Forelimb muscle (tissue), 1 donor: Measurements from ENCODE around the gene DNM1. TPM values are rescaled to one million over a fixed set of nuclear protein-coding genes. Genes with fewer than 3 reads are reported as not detected.
"Not testable (repeated sequence)": the region's sequence is repeated elsewhere in the genome, so short reads cannot be mapped to it uniquely, and the experiment has no call there.

Source experiments
- DNase-seq: peaks from one replicate; pipeline ENCODE4 v3.0.0-alpha.2; 2013; ENCODE audit warnings: low read depth
- polyA plus RNA-seq: library from polyadenylated mRNA; unstranded; fragments of 120-200 nt; gene quantifications from one replicate; pipeline ENCODE4 v1.2.1, GENCODE V29; 2013; ENCODE audit not compliant: insufficient read length

DNM1 gene
- polyA plus RNA-seq, 1 donor: 53.3 TPM

DNA sequence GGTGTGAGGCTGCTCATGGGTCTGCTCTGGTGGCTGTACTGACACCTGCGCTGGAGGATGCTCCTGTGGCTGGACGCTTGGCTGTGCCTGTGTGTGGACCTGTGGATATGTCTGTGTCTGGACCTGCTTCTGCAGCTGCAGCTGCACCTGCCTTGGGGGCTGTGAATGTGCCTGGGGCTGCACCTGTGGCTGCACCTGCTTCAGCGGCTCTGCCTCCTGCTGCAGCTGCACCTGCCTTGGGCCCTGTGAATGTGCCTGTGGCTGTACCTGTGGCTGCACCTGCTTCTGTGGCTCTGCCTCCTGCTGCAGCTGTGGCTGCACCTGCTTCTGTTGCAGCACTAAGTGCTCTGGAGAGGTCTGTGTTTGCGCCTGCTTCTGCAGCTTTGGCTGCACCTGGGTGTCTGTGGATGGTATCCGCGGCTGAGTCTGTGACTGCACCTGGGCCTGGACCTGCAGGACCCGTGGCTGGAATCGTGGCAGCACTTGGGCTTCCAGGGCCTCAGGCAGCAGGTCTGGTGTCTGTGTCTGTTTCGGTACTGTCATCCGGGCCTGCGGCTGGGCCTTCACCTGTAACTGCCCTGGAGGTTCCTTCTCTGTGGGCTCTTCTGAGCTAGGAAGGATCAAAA is 24.3 kb upstream of the DNM1 start:
- DNase-seq: no peak

DNA sequence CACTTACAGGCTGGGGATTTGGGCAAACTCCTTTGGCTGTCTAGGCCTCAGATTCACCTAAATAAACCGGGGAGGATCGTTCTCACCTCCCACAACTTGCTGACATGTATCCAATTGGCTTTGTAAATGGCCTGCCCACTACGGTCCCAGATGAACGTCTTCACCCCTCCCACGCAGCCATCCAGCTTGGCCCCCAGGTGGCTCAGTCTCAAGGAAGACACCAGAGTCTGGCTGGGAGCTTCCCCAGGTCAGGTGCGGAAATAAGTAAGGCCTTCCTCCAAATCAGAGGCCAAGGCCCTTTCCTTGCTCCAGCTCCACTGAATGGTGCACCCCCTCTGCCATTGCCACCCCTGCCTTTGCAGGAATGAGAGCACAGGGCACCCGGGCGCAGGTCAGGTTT is 23.2 kb upstream of the DNM1 start:
- DNase-seq: no peak

DNA sequence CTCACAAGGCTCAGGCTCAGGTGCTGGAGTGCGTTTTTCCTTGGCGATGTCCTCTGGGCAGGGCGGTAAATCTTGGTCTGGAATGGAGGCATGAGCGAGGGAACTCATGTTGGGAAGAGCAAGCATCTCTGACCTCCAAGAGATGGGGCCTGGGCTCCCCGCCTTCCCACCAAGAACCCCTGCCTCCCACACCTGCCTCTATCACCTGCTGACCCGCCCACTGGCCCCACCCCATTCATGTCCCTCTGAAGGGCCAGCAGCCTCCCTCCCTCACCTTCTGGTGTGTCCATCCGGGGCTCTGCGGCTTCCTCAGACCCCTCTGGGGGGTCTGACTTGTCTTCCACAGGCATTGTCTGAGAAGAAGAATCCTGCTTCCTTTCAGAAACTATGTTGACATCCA is 22.7 kb upstream of the DNM1 start:
- DNase-seq: no peak

DNA sequence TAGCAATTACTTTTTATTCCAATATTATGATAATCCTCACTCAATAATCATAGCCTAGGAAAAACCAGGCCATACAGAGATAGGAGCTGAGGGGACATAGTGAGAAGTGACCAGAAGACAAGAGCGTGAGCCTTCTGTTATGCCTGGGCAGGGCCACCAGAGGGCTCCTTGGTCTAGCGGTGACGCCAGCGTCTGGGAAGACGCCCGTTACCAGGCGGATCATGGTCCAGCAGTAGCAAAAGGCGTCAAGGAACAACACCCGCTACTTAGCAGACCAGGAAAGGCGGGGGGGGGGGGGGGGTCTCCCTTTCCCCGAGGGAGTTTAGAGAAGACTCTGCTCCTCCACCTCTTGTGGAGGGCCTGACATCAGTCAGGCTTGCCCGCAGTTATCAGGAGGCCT is 21.7 kb upstream of the DNM1 start:
- DNase-seq: not testable (repeated sequence)

DNA sequence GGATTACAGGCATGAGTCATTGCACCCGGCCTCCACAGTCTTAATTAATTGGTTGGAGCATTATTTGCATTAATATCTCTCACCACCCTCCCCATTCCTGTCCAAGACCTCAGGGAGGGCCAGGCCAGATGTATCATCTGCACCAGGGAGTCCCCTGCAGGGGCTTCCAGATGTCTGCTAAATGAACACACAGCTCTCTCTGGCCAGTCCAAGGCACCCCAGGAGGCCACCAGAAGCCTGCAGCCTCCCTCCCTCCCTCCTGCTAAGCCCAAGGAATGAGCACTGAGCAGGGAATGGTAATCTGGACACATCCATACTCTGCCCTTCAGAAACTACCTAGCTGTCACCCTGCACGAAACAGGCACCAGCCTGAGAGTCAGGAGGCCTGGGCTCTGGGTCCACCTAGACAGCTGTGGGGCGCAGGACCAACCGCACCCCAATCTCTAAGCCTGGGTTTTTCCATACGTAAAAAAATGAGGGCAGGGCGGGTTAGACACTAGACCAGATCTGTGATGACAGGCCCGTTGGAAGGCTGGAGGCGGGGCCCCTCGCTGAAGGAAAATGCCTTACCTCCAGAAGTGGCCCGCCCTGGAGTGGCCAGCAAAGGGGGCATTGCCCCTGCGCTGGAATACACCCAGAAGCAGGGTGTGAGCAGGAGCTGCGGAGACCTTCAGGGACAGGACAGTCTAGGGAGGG is 20.1 kb upstream of the DNM1 start:
- no peak for DNase-seq

DNA sequence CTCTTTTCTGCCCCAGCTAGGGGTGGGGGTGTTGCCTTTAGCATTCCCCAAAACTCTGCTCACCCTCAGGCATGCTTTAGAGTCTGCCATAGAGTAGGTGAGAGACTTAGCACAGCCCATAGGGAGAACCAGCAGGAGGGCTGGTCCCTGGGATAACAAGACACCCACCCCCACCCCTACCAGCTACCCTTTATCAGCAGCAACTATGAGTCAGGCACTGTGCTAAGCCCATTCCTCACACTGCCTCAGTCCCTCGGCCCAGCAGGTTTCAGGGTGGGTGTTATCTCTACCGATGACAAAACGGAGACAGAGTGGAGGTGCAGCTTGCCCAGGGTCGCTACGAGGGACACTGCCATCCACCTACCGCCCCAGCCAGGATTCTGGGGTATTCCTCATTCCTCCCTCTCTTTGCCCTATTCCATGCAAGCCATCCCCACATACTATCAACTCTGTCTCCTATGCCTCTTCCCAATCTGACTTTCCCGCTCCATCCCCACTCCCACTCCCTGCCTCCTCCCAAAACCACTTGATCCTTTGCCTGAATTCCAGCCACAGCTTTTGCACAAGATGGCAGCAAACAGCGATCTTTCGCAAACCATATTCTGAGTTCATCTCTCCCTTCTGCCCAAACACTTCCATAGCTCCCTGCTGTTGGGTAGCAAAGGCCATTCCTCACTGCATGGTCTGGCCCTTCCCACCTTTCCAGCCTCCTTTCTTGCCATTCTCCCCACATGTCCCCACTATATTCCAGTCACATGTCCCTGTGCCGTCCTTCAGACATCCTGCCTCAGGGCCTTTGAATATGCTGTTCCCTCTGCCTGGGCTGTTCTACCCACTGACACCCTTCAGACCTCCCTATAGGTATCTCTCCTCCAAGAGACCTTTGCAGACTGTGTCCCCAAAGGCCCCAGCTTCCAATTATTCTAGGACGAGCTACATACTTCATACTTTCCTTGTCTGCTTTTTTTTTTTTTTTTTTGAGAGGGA is 16.9 kb upstream of the DNM1 start:
- DNase-seq: no peak

DNA sequence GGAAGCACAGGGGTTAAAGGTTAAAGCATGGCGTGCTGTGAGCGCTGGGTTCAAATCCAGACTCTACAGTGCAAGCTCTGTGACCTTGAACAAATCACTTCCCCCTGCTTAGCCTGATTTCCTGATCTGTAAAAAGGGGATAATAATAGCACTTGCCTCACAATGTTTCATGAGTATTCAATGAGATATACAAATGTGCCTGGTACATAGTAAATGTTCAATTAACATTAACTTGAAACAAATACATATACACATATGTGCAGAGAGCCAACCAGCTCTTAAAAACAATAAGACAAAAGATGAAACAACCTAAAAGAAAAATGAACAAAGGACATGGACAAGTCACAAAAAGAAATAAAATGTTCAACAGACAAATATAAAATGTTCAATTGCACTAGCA is 15.8 kb upstream of the DNM1 start:
- DNase-seq: no peak

DNA sequence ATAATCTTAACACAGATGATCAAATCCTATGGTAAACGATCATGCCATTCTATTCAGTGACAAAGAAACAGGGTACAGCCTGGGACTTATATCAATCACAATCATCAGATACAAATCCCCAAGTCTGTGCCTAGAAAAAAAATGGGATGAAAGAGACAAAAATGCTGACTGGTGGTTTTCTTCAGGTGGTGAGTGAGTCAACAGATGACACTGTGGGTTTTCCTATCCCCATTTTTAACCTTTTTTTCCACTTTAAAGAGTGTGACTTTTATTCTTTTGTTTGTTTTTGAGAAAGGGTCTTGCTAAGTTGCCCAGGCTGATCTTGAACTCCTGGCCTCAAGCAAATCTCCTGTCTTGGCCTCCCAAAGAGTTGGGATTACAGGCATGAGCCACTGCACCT is 15.0 kb upstream of the DNM1 start:
- no peak for DNase-seq

DNA sequence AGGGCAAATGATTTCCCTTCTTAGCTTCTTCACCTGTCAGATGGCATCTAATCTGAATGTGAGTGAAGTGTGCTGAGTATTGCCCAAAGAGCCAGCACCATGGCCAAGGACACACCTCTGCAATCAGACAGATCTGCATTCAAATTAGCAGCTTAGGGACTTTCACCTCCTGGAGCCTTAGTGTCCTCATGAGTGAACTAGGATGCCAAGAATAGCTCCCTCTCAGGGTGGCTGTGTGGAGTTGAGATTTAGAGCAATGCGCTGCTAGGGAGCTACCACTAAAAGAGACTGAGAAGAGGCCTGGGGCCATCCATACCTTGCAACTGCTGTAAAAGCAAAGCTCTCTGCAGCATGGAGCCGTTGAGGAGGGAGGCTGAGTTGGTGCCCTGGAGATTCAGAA is 13.2 kb upstream of the DNM1 start:
- DNase-seq: no peak

DNA sequence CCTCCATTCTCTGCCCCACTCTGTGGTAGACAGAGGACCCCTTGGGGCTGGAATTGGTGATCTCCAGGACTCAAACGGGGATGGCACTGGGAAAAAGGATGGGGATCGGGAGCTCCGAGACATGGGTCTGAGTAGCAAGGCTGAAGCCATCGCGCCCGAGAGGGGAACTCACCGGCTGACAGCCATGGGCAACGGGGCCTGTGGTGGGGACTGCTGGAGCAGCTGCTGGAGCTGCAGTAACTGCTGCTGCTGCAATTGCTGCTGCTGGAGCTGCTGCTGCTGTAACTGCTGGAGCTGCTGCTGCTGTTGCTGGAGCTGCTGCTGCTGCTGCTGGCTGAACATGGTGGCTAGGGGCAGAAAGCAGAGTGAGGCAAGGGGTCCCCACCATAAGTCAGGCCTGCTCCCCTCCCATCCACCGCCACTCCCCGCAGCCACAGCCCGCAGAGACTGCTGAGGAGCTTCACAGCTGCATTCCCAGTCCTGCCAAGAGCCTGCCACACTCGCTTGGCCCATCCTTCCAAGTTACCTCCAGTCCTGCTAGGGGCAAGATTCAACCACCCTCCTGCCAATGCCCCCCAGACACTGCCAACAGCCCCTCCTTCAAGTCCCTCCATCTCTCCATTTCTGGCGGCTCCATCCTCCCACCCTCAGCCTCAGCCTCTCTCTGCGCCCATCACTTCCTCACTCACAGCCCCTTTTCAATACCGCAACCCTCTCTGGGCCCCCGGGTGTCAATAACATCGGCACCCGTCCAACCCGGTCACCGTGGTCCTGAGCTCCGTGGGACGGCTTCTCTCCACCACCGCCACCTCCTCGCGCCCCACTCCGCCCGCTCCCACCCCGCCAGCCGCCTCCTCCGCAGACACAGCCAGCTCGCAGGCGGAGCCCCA is 12.4 kb upstream of the DNM1 start:
- no peak for DNase-seq

DNA sequence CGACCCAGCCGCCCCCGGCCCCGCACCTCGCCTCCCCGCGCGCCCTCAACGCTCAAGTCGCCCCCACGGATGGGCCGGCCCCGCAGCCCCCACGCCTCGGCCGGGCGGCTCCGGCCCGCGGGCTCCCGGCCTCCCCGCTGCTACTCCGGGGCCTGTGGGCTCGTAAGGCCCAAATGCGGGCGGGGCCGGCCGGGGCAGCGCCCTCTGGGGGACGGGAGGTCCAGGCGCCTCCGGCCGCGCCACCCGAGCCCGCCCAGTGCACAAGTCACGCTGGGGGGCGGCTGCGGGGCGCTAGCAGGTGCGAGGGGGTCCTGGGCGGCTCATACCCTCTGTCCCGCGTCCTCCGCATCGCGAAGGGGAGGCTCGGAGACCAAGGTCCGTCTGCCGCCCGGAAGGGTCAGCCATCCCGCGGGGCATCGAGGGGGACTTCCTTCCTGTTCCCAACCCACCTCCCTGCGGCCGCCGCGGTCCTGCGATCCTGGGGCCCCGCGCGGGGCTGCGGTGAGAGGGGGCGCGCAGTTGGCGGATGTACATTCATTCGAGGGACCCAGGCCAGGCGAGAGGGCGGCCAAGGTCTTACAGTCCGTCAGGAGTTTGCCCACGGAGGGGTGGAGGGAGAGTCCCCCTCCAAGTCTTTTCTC is 11.7 kb upstream of the DNM1 start, which contains the start of gene CIZ1:
TSS of gene CIZ1 (minus strand) at position 167 of the 641 bp plus-strand sequence. CDS start 715 bp downstream, outside the sequence.
- DNase-seq: no peak

DNA sequence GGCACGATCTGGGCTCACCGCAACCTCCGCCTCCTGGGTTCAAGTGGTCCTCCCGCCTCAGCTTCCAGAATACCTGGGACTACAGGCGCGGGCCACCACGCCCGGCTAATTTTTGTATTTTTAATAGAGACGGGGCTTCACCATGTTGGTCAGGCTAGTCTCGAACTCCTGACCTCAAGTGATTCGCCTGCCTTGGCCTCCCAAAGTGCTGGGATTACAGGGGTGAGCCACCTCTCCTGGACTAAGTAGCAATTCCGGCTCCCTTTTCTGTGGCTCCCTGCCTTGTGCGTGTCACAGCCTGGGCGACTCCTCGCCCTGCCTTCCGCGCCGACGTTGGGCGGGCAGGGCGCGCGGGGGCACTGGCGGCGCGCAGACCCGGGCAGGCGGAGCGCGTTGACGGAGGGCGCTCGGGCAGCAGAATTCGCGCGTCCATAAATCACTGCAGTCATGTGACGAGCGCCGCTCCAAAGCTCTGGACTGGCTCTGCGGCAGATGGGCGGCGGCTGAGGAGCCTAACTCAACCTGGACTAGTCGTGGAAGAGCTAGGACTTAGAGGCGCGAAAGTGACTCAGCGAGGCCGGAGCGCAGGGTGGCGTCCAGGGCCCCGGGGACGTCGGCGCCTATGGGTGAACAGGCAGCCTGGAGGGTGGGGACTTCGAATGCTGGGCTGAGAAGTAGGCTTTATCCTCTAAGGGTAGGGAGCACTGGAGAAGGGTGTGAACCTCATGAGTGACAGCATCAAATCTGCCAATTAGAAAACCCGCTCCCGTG is 10.4 kb upstream of the DNM1 start:
- DNase-seq: no peak

DNA sequence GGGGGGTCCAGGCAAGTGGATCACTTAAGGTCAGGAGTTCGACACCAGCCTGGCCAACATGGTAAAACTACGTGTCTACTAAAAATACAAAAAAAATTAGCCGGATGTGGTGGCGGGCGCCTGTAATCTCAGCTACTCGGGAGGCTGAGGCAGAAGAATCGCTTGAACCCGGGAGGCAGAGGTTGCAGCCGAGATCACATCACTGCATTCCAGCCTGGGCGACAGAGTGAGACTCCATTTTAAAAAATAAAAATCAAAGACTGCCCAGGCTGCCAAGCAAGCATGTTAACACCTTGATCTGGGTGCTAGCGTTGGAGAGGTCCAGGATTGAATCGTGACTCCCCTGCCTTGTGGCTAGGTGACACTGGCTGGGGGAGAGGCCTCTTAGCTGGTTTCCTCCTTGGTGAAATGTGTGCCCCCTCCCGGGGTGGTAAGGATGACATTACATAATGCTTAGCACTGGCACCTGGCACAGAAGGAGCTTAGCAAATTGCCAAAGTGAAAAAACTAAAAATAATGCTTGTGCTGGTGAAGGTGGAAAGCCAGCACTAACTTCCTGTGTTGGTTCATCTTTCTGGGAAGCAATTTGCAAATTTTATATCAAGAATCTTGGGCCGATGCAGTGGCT is 9.6 kb upstream of the DNM1 start:
- no peak for DNase-seq

DNA sequence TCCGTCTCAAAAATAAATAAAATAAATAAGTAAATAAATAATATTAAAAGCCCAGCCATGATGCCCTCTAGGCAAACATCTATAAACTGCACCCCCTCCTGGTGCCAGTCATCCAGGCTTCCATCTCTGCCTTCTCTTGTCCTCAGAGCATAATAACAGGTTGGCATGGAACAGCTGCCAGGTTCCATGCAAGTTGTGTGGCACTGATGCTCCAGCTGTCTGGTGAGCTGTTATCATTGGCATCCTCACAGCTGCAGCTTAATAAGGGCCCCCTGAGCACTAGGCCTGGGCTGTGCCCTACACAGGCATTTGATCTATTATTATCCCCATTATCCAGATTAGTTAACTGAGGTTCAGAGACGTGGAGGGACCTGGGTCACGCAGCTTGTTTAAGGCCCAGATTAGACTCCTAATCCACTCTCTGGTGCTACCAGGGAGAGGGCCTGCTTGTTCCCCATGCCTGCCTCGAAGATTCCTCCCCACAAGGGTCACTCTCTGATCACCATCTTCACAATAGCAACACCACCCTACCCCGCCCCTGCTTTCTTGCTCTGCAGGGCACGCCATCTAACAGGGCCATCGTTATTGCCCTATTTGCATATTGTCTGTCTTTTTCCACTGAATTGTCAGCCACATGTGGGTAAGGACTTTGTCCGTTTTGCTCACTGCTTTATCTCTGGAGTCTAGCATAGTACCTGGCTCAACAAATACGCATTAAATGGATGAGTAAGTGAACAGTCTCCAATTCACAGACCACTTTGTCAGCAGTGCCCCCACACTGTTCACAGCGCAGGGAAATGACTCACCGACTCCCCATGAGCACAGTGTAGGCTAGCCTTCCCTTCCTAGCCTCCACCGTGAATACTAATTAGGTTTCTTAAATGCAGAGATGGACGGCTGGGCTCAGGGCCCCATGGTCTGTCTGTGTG is 1.5 kb upstream of the DNM1 start:
- no peak for DNase-seq

DNA sequence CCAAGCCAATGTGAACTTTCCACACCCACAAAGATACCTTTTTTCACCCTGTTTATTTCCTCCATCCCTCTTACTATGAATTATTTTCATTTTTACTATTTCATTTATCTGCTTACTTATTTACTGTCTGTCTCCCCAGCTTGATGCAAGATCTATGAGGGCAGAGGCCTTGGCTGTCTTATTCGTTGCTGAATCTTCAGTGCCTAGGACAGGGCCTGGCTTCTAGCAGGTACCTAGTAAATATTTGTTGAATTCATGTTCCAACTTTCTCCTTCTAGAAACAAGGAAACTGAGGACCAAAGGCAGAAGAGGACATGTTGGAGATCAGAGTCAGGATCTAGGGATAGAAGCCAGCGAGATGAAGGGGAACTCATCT is 543 bp upstream of the DNM1 start:
- DNase-seq: no peak

DNA sequence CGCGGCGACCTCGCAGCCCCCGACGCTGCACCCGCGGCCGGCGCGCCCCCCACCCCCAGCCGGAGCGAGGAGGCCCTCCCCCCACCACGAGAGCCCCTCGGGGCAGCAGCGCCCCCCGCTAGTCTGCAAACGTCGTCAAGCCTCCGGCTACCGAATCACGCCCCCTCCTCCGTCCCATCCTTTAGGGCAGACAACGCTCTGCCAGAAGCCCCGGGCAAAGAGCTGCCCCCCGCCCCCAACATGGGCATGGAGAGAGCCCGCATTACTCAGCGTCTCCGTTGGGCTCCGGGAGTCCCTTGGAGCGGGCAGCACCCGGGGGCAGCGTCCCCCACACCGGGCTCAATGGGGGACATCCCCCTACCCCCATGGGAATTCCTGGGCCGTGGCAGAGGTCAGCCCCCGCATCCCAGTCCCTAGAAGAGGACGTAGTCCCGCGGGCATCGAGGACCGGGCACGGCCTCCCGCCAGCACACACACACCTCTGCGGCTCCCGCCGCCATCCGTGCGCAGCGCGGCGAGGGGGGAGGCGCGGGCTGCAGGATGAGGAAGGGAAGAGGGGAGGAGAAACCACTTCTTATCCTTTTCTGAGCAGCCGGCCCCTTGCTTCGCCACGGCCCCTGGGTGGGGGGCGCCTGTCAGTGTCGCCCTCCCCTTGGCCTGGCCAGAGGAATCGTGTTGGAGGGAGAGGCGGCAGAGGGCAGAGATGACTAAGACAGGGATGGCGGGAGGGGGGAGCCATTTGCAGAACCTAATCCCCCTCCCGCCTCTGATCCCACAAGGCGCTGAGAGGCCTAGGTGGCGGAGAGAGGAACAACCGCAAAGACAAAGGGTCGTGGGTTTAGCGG is 750 bp downstream of the DNM1 start:
- no peak for DNase-seq

DNA sequence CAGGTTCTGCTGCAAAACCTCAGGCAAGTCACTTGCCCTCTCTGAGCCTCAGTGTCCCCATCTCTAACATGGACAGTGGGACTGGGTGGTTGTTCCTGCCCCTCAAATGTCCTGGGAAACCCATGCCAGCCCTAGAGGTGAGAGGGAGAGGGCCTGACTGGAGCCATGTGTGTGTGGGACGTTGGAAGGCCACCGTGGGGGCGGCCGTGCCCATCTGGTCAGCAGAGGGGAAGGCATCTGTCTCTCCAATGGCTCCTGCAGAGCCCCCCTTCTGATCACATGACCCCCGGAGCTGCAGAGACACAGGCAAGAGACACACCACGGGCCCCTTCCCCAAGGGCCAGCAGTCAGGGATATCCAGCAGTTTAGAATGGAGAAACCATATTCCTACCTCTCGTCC is 1.7 kb downstream of the DNM1 start:
- DNase-seq: no peak
